Measurements from ENCODE around the gene EHD3. TPM values are rescaled to one million over a fixed set of nuclear protein-coding genes. Genes with fewer than 3 reads are reported as not detected.

The EHD3 gene
- total RNA-seq, 1 donor = 48.8 TPM

- no peak for TF ChIP-seq CTCF (IDR thresholded peaks at IDR 0.05; ENCODE audit: insufficient read depth, low read depth, low read length)
- DNase-seq (ENCODE audit: low read depth) = peak; percentile 92
- H3K4me3 ChIP-seq (ENCODE audit: low read depth, low read length) = peak overlapping the region; percentile 13
Measured at GRCh38 chr2:31318361-31319336, 84.7 kb downstream of the EHD3 start.

Small RNA genes lying within 50 kb of the gene (small RNA-seq; reads per million reads assigned to genes)
- not detected for gene RNA5SP90

Other genes with a start within 250 kb of the EHD3 start
- under 0.01 TPM in 1 of 2 replicates, not detected in the other for gene GALNT14, start 95.7 kb upstream of the EHD3 start, total RNA-seq
- under 0.01 TPM in 2 replicates for gene CAPN14, start 16.6 kb upstream of the EHD3 start, total RNA-seq
- gene XDH, start 180.6 kb downstream of the EHD3 start, total RNA-seq = 0.32 and 0.43 TPM in 2 replicates